CD14-positive monocyte (primary cell): ENCODE results near the gene CIAO2A. TPM values are rescaled to one million over a fixed set of nuclear protein-coding genes. Genes with fewer than 3 reads are reported as not detected.

ENCODE experiments used
- DNase-seq, 3 donors: peaks; one replicate each; pipeline ENCODE4 v3.0.0-alpha.2; 2011 to 2022
- H2AFZ ChIP-seq: 2 replicates; pipeline ENCODE4 v1.6.0; 2012; ENCODE audit warnings: mild to moderate bottlenecking, low read depth, low read length, inconsistent platforms; ENCODE audit not compliant: insufficient read depth, poor library complexity, severe bottlenecking
- H3K27ac ChIP-seq, 2 donors: 1 replicate in 1 of 2; 2 replicates in 1 of 2; pipeline ENCODE4 v1.5.1; 2012 to 2013; ENCODE audit warnings: low read length in 2 of 2, control low read depth in 1 of 2, inconsistent platforms in 1 of 2, low read depth in 1 of 2, mild to moderate bottlenecking in 1 of 2
- H3K27me3 ChIP-seq, 2 donors: one replicate each; pipeline versions ENCODE4 v1.6.0 to v1.6.1; 2011 to 2013; ENCODE audit warnings: low read length in 2 of 2; ENCODE audit not compliant: control insufficient read depth in 2 of 2, insufficient read depth in 2 of 2
- H3K36me3 ChIP-seq, 2 donors: replicated peaks in 1 of 2; 1 replicate in 1 of 2; 2 replicates in 1 of 2; pipeline versions ENCODE4 v1.5.1 to v1.6.1; 2012 to 2013; ENCODE audit warnings: low read length in 2 of 2, control low read depth in 1 of 2, inconsistent platforms in 1 of 2, mild to moderate bottlenecking in 1 of 2; ENCODE audit not compliant: insufficient read depth in 2 of 2, control insufficient read depth in 1 of 2
- H3K4me1 ChIP-seq, 2 donors: 1 replicate in 1 of 2; 2 replicates in 1 of 2; pipeline versions ENCODE4 v1.5.1 to v1.6.1; 2012 to 2013; ENCODE audit warnings: low read length in 2 of 2, control low read depth in 1 of 2, inconsistent platforms in 1 of 2, mild to moderate bottlenecking in 1 of 2, moderate library complexity in 1 of 2; ENCODE audit not compliant: insufficient read depth in 2 of 2, control insufficient read depth in 1 of 2
- H3K4me2 ChIP-seq: replicated peaks from 2 replicates; pipeline ENCODE3; 2012; ENCODE audit warnings: low read length, moderate library complexity, mild to moderate bottlenecking; ENCODE audit not compliant: poor library complexity, severe bottlenecking; ENCODE audit errors: extremely low read depth
- H3K4me3 ChIP-seq, 3 experiments: fragments of 200-600 bp in 1 of 3; sonication (generic) in 1 of 3; replicated peaks in 1 of 3; 1 replicate in 2 of 3; 2 replicates in 1 of 3; pipeline ENCODE4 v1.5.1; 2011 to 2013; ENCODE audit warnings: low read length in 3 of 3, mild to moderate bottlenecking in 3 of 3, control low read depth in 2 of 3, low read depth in 2 of 3, inconsistent platforms in 1 of 3, moderate library complexity in 1 of 3
- H3K79me2 ChIP-seq: 2 replicates; pipeline ENCODE4 v1.6.0; 2012; ENCODE audit warnings: mild to moderate bottlenecking, control low read depth, inconsistent platforms, low read length, moderate library complexity; ENCODE audit not compliant: insufficient read depth
- H3K9ac ChIP-seq: 2 replicates; pipeline ENCODE4 v1.6.0; 2017; ENCODE audit warnings: low read length, mild to moderate bottlenecking; ENCODE audit not compliant: insufficient read depth, poor library complexity, severe bottlenecking
- H3K9me3 ChIP-seq, 2 donors: replicated peaks in 1 of 2; 1 replicate in 1 of 2; 2 replicates in 1 of 2; pipeline versions ENCODE4 v1.5.1 to v1.6.1; 2012 to 2013; ENCODE audit warnings: low read length in 2 of 2, control low read depth in 1 of 2; ENCODE audit not compliant: control insufficient read depth in 1 of 2, insufficient read depth in 1 of 2
- H4K20me1 ChIP-seq: 2 replicates; pipeline ENCODE4 v1.6.0; 2012; ENCODE audit warnings: mild to moderate bottlenecking, low read length, control low read depth, moderate library complexity; ENCODE audit not compliant: insufficient read depth
- H3K27ac Mint-ChIP-seq, 7 donors: one replicate each; pipeline ENCODE4 v1.8.0; 2020; ENCODE audit warnings: mild to moderate bottlenecking in 7 of 7, mixed read lengths in 7 of 7, moderate library complexity in 6 of 7, inconsistent platforms in 2 of 7
- H3K27me3 Mint-ChIP-seq, 3 donors: one replicate each; pipeline ENCODE4 v1.8.0; 2021 to 2022; ENCODE audit warnings: low read depth in 3 of 3, mild to moderate bottlenecking in 3 of 3, mixed read lengths in 3 of 3, moderate library complexity in 3 of 3, inconsistent platforms in 1 of 3
- H3K36me3 Mint-ChIP-seq, 2 donors: one replicate each; pipeline ENCODE4 v1.8.0; 2020; ENCODE audit warnings: mixed read lengths in 2 of 2, inconsistent platforms in 1 of 2, mild to moderate bottlenecking in 1 of 2
- H3K4me1 Mint-ChIP-seq: one replicate; pipeline ENCODE4 v1.8.0; 2020; ENCODE audit warnings: mild to moderate bottlenecking, mixed read lengths
- H3K4me3 Mint-ChIP-seq, 2 donors: one replicate each; pipeline ENCODE4 v1.8.0; 2020; ENCODE audit warnings: mild to moderate bottlenecking in 2 of 2, mixed read lengths in 2 of 2, moderate library complexity in 1 of 2
- H3K9me3 Mint-ChIP-seq, 7 donors: one replicate each; pipeline ENCODE4 v1.8.0; 2020 to 2022; ENCODE audit warnings: mixed read lengths in 7 of 7, mild to moderate bottlenecking in 6 of 7, moderate library complexity in 6 of 7, inconsistent platforms in 2 of 7
- CTCF ChIP-seq: fragments of 200-600 bp; IDR thresholded peaks from one replicate; pipeline ENCODE4 v1.8.0; 2022; ENCODE audit warnings: antibody characterized with exemption, mild to moderate bottlenecking
- WGBS: methylation state at CpG from one replicate; pipeline ENCODE4 v1.1.5; 2013; ENCODE audit warnings: missing lambda C conversion rate; ENCODE audit not compliant: insufficient coverage; 5-methylcytosine and 5-hydroxymethylcytosine counted together
- intact Hi-C, 2 donors: fragments of 100-400 bp; cut with micrococcal nuclease; formaldehyde crosslinking; loops; one replicate each; pipeline versions ENCODE4 v1.15.0 to v1.15.1; 2023
- polyA plus RNA-seq, 3 donors: library from polyadenylated mRNA; depleted of rRNA in 1 of 3; unstranded in 2 of 3; stranded (reverse) in 1 of 3; fragments of 300-500 nt in 2 of 3; fragments of >200 nt in 1 of 3; fragmentation: Illumina TruSeq in 2 of 3; gene quantifications; 1 replicate in 2 of 3; 2 replicates in 1 of 3; pipeline ENCODE4 v1.2.3, GENCODE V29; 2012 to 2021

Gene CIAO2A
- polyA plus RNA-seq, 3 donors = 98.2 to 265 (median 261) TPM

DNA sequence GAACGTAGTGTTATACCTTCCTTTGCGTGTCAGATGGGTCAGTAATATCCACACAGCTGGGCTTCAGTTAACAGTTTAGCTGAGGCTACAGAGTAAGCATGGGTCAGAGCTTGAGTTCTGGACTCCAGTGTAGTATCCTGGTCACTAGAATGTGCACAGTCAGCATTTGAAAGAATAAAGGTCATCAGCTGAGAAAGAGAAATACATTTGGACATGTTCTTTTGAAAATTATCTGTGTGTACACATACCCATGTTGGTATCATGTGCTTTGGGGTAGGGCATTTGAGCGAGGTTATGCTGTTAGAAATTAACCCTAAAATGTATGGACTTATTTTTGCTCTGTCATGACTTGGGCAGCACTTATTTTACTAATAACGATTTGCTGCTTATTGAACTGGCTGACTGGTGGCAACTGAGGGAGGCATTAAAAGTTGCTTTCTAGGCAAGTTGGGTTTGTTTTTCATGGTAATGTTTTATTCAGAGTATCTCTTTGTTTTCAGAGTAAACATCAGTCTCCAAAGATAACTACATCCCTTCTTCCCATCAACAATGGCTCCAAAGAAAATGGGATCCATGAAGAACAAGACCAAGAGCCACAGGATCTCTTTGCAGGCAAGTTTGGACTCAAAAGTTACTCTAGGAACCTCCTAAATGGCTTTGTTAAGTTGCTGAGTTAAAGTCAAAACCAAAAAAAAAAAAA lies 18.6 kb upstream of the CIAO2A start:
- Histone ChIP-seq H3K27me3 (no peaks in the 10 kb centered on the region), H3K4me3 (peak overlapping the region in 1 of 3 experiments; percentile 44), H3K9ac (peak overlapping the region; percentile 12), H4K20me1 (peaks cover 92% of the 10 kb centered on the region), H3K79me2 (peaks cover 98% of the 10 kb centered on the region), H2AFZ (no peak overlapping the region), H3K4me2 (peak overlapping the region; percentile 57), H3K36me3 (peaks cover 34 to 45% of the 10 kb centered on the region in 2 donors), H3K4me1 (peaks cover 44 to 52% of the 10 kb centered on the region in 2 donors), H3K27ac (peak overlapping the region; percentile 62 to 90), H3K9me3 (no peaks in the 10 kb centered on the region)
- no peak for TF ChIP-seq CTCF
- peak overlapping the region in 1 of 2 donors; percentile 75 for H3K4me3 Mint-ChIP-seq
- WGBS = 100% methylated on average over 3 of the region's 4 CpGs
- intact Hi-C loops = loop anchor here in 1 of 2 donors (2.0 kb wide), 1 partner anchor 15 kb away; no protein-coding TSS in a partner anchor
- no peak for DNase-seq
- peaks cover 32 to 37% of the 10 kb centered on the region in 2 donors for H3K36me3 Mint-ChIP-seq
- H3K4me1 Mint-ChIP-seq = peaks cover 60% of the 10 kb centered on the region
- H3K27ac Mint-ChIP-seq = peak overlapping the region; percentile 81 to 94 (median 90)
- H3K9me3 Mint-ChIP-seq = no peaks in the 10 kb centered on the region
- no peaks in the 10 kb centered on the region for H3K27me3 Mint-ChIP-seq

- peak overlapping the region; percentile 4 for H3K9ac ChIP-seq
- no peaks in the 10 kb centered on the region for H3K9me3 ChIP-seq
- Mint-ChIP-seq H3K27ac (peak overlapping the region; percentile 48 to 94 (median 89)), H3K4me3 (no peak overlapping the region), H3K4me1 (peaks cover 66% of the 10 kb centered on the region), H3K36me3 (peaks cover 26 to 31% of the 10 kb centered on the region in 2 donors), H3K9me3 (no peaks in the 10 kb centered on the region), H3K27me3 (no peaks in the 10 kb centered on the region)
- H3K27me3 ChIP-seq = no peaks in the 10 kb centered on the region
- H3K4me3 ChIP-seq = no peak overlapping the region
- H3K79me2 ChIP-seq = peaks cover 99% of the 10 kb centered on the region
- 95% methylated on average over 3 of the region's 3 CpGs for WGBS
- H3K4me2 ChIP-seq = peak overlapping the region; percentile 57
- no peak for TF ChIP-seq CTCF
- peaks cover 46 to 56% of the 10 kb centered on the region in 2 donors for H3K4me1 ChIP-seq
- DNase-seq = no peak
- H3K27ac ChIP-seq = peak overlapping the region in 1 of 2 donors; percentile 90
- H2AFZ ChIP-seq = no peak overlapping the region
- H4K20me1 ChIP-seq = peaks cover 94% of the 10 kb centered on the region
- H3K36me3 ChIP-seq = peaks cover 29 to 42% of the 10 kb centered on the region in 2 donors
- intact Hi-C loops = loop anchor here in 1 of 2 donors (2.0 kb wide), 1 partner anchor 15 kb away; no protein-coding TSS in a partner anchor
Measured at GRCh38 chr15:64111679-64112050, 18.0 kb upstream of the CIAO2A start.
